ENCODE measurements around the gene FGF14.
A peak's percentile ranks its signal among the peaks of the same experiment; 100 is the strongest.

FGF14 gene

GRCh38 chr13:101985321-101985720 is 416.5 kb downstream of the FGF14 start:
- peak; percentile 25 for DNase-seq (ENCODE audit: low read depth)

GRCh38 chr13:101982903-101983302 is 418.9 kb downstream of the FGF14 start:
- no peak for DNase-seq (ENCODE audit: low read depth)

GRCh38 chr13:101979825-101980224 is 422.0 kb downstream of the FGF14 start:
- DNase-seq (ENCODE audit: low read depth) = no peak

- no peak for DNase-seq (ENCODE audit: low read depth)
Measured at GRCh38 chr13:101978552-101979315, 423.1 kb downstream of the FGF14 start.

- DNase-seq (ENCODE audit: low read depth) = no peak
Measured at GRCh38 chr13:101977475-101977874, 424.4 kb downstream of the FGF14 start.

GRCh38 chr13:101972191-101972590 is 429.7 kb downstream of the FGF14 start:
- DNase-seq (ENCODE audit: low read depth) = no peak

- no peak for DNase-seq (ENCODE audit: low read depth)
Measured at GRCh38 chr13:101970341-101970740, 431.5 kb downstream of the FGF14 start.

GRCh38 chr13:101967781-101968180 is 434.1 kb downstream of the FGF14 start:
- no peak for DNase-seq (ENCODE audit: low read depth)

GRCh38 chr13:101967216-101967615 is 434.6 kb downstream of the FGF14 start:
- no peak for DNase-seq (ENCODE audit: low read depth)

- DNase-seq (ENCODE audit: low read depth) = no peak
Measured at GRCh38 chr13:101965096-101965495, 436.8 kb downstream of the FGF14 start.

- no peak for DNase-seq (ENCODE audit: low read depth)
Measured at GRCh38 chr13:101959016-101959415, 442.8 kb downstream of the FGF14 start.

- no peak for DNase-seq (ENCODE audit: low read depth)
Measured at GRCh38 chr13:101955764-101956163, 446.1 kb downstream of the FGF14 start.

- no peak for DNase-seq (ENCODE audit: low read depth)
Measured at GRCh38 chr13:101951114-101951513, 450.7 kb downstream of the FGF14 start.

GRCh38 chr13:101949681-101950080 is 452.2 kb downstream of the FGF14 start:
- no peak for DNase-seq (ENCODE audit: low read depth)

GRCh38 chr13:101946401-101946800 is 455.4 kb downstream of the FGF14 start:
- DNase-seq (ENCODE audit: low read depth) = no peak

- DNase-seq (ENCODE audit: low read depth) = no peak
Measured at GRCh38 chr13:101945435-101945834, 456.4 kb downstream of the FGF14 start.

GRCh38 chr13:101944521-101944920 is 457.3 kb downstream of the FGF14 start:
- no peak for DNase-seq (ENCODE audit: low read depth)

GRCh38 chr13:101942535-101943157 is 459.2 kb downstream of the FGF14 start:
- no peak for DNase-seq (ENCODE audit: low read depth)

- peak; percentile 9 for DNase-seq (ENCODE audit: low read depth)
Measured at GRCh38 chr13:101942038-101942437, 459.8 kb downstream of the FGF14 start.

GRCh38 chr13:101941095-101941783 is 460.6 kb downstream of the FGF14 start:
- DNase-seq (ENCODE audit: low read depth) = no peak

GRCh38 chr13:101939370-101939769 is 462.5 kb downstream of the FGF14 start:
- no peak for DNase-seq (ENCODE audit: low read depth)

GRCh38 chr13:101935828-101936227 is 466.0 kb downstream of the FGF14 start:
- no peak for DNase-seq (ENCODE audit: low read depth)

GRCh38 chr13:101931186-101931585 is 470.7 kb downstream of the FGF14 start:
- no peak for DNase-seq (ENCODE audit: low read depth)

Data from HS-5 (cell line).